Left cardiac atrium (tissue), 4 donors: ENCODE data around the gene PLXNA4. TPM values are rescaled to one million over a fixed set of nuclear protein-coding genes. Genes with fewer than 3 reads are reported as not detected.
A peak's percentile ranks its signal among the peaks of the same experiment; 100 is the strongest.
"Not testable (repeated sequence)": the region's sequence is repeated elsewhere in the genome, so short reads cannot be mapped to it uniquely, and the experiment has no call there.

Source experiments
- ATAC-seq, 2 donors: fragments of 200-7000 bp; cut with Tn5 transposase; one replicate each; pipeline ENCODE4 v1.9.1; 2020; ENCODE audit warnings: mild to moderate bottlenecking in 2 of 2, moderate library complexity in 2 of 2
- DNase-seq: peaks from one replicate; pipeline ENCODE4 v3.0.0-alpha.2; 2020
- intact Hi-C, 2 donors: fragments of 100-400 bp; cut with DNase I; formaldehyde crosslinking; loops; one replicate each; pipeline versions ENCODE4 v1.14.1 to v1.15.1; 2022 to 2023
- total RNA-seq, 2 donors: library from RNA; stranded (reverse); fragmentation: NEBNext Ultra II Directional; extraction: Animal tissue kit (Norgen Biotek cat#: 25700); gene quantifications; one replicate each; pipeline ENCODE4 v1.2.1, GENCODE V29; 2021
- donor health status: DM: no; HTN: yes; CAD: no.
- donor health status: DM: no; HTN: yes; CAD: no; lungs with severe emphysema.
- donor health status: DM: yes; HTN: yes; CAD: no.
- donor health status: Dilated cardiomyopathy.

Gene PLXNA4
- total RNA-seq, 2 donors from 2014 or later: 23.3 to 30.1 TPM

- no peak for ATAC-seq
- no peak for DNase-seq
- intact Hi-C loops: no loop called here
Measured at GRCh38 chr7:132169730-132170129, 406.5 kb downstream of the PLXNA4 start.

DNA sequence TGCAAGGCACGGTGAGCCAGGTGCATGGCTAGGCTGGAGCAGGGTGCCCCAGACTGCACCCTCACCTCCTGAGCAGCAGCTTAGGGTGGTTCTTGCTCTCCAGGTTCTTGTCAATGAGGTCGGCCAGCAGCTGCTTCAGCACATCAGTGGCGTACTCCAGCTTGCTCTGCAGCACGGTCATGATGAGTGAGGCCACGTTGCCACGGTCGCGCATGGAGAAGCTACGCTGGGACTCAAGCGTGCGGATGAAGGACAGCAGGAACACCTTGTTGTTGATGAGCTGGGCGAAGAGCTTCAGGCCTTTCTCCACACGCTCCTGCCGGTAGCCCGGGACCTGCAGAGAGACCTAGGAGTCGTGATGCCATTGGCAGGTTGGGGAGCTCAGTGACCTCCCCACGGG is 408.0 kb downstream of the PLXNA4 start:
- no peak for DNase-seq
- intact Hi-C loops: no loop called here
- ATAC-seq: no peak

DNA sequence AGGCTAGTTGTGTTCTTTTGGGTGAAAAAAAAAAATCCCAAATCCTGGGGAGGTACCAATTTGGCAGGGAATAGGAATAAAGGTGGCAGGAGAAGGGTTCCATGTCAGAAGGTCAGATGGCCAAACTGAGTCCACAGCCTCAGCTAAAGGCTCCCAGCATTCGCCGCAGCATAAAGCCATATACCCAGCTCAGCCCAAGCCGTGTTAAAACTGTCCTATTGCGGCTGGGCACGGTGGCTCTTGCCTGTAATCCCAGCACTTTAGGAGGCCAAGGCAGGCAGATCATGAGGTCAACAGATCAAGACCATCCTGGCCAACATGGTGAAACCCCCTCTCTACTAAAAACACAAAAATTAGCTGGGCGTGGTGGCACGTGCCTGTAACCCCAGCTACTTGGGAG is 410.6 kb downstream of the PLXNA4 start:
- intact Hi-C loops, ATAC-seq: not testable (repeated sequence)

GRCh38 chr7:132164558-132165125 is 411.6 kb downstream of the PLXNA4 start:
- no peak for DNase-seq
- no peak for ATAC-seq
- intact Hi-C loops: no loop called here

More for the DNA sequence above, 410.6 kb downstream of the PLXNA4 start:
- not testable (repeated sequence) for DNase-seq

GRCh38 chr7:132162556-132163144 is 413.6 kb downstream of the PLXNA4 start:
- intact Hi-C loops: no loop called here
- DNase-seq: no peak
- ATAC-seq: no peak

DNA sequence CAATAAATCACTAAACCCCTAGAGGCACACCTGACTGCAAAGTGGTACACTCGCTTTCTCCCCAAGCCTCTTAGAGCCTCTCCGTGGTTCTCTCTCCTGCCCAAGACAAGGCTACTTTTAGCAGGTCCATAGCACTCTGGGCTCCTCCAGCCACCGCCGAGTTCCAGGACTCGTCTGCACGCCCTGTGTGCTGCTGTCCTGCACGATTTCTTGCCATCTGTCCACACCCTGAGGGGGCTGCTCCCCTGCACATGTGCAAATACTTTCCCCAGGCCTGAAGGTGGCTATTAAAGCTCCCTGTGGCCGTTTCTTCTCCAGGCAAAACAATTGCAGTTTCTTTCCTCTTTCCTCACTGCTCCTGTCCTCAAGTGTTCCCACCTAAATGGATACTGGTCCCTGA is 414.3 kb downstream of the PLXNA4 start:
- DNase-seq: no peak
- intact Hi-C loops: no loop called here
- no peak for ATAC-seq

DNA sequence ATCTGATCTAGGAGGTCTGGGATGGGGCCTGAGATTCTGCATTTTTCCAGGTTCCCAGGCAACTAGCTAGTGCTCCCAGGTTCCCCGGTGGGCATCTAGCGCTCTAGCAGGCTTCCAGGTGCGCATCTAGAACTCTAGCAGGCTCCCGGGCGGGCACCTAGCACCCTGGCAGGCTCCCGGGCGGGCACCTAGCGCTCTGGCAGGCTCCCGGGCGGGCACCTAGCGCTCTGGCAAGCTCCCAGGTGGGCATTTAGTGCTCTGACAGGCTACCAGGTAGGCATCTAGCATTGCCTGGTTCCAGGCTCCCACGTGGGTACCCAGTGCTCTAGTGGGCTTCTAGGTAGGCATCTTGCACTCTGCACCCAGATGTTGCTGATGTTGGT is 414.7 kb downstream of the PLXNA4 start:
- intact Hi-C loops: no loop called here
- DNase-seq (no peak), ATAC-seq (no peak)

GRCh38 chr7:132160611-132161532 is 415.4 kb downstream of the PLXNA4 start:
- intact Hi-C loops: no loop called here

GRCh38 chr7:132158841-132159240 is 417.4 kb downstream of the PLXNA4 start:
- ATAC-seq: no peak
- no peak for DNase-seq
- intact Hi-C loops: no loop called here

More at GRCh38 chr7:132160611-132161532, 415.4 kb downstream of the PLXNA4 start:
- DNase-seq (peak; percentile 64), ATAC-seq (peak; percentile 64 to 81)

- ATAC-seq (no peak), DNase-seq (no peak)
- intact Hi-C loops: no loop called here
Measured at GRCh38 chr7:132158166-132158565, 418.1 kb downstream of the PLXNA4 start.

DNA sequence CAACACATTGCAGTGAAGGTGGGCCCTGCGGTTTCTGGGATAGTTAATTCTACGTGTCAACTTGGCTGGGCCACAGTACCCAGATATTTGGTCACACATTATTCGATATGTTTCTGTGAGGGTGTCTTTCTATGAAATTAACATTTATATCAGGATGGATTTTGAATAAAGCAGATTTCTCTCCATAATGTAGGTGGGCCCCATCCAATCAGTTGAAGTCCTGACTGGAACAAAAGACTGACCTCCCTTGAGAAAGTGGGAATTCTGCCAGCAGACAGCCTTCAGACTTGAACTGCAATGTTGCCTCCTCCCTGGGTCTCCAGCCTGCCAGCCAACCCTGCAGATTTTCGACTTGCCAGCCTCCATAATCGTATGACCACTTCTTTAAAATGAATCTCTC is 420.6 kb downstream of the PLXNA4 start:
- ATAC-seq (no peak), DNase-seq (no peak)
- intact Hi-C loops: no loop called here

- intact Hi-C loops: no loop called here
- ATAC-seq (no peak), DNase-seq (no peak)
Measured at GRCh38 chr7:132154695-132155471, 421.4 kb downstream of the PLXNA4 start.

DNA sequence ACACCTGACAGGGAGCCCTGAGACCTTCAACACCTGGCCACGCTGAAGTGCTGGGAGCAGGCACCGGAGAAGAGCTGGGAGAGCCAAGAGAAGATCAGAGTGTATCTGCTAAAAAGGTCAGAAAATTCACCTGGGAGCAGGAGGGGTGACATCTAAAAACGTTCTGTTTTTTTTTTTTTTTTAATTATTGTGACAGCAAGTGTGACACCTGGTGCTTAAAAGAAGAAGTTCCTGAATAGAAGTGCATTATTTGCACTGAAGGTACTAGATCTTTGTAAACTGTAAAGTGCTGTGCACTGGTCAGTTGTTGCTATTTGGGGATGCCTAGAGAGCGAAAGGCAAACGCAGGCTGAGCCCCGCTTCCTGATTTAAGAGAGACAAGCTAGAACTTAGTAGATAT is 422.0 kb downstream of the PLXNA4 start:
- DNase-seq (no peak), ATAC-seq (no peak)
- intact Hi-C loops: no loop called here

DNA sequence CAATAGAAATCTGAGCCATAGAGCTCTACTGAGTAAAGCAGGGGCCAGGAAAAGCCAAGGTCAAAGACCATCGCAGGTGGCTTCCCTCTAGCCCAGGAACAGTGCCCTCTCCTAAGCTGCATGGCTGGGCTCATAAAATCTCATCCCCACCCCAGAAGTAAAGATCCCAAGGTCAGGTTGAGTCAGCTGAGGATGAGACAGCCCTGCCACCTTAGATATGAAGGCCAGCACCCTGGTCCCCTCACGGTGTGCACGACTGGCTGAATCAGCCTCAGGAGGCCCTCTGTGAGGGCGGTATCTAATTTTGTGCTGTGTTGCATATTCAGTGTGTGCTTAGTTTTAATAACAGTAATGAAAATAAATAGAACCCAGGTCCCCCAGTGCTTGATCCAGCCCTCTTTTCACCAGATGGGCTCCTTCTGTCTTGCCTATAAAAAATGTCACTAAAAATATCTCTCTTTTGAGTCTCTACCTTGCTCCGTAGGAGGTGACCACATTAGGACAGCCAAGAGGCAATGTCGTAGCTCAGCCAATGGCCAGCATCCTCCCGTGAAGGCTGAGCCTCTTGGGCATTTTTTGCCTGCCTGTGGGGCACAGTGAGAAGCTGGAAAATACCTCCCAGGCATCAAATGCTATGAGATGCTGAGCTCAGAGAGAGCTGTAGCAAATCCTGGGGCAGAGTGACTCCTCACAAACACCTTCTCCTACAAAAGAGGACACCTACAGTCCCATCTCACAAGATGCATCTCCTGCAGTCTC is 424.0 kb downstream of the PLXNA4 start:
- ATAC-seq: no peak
- DNase-seq: no peak
- intact Hi-C loops: no loop called here

GRCh38 chr7:132150711-132151110 is 425.6 kb downstream of the PLXNA4 start:
- DNase-seq (no peak), ATAC-seq (no peak)
- intact Hi-C loops: no loop called here

- DNase-seq (no peak), ATAC-seq (no peak)
- intact Hi-C loops: no loop called here
Measured at GRCh38 chr7:132149436-132150304, 426.6 kb downstream of the PLXNA4 start.

DNA sequence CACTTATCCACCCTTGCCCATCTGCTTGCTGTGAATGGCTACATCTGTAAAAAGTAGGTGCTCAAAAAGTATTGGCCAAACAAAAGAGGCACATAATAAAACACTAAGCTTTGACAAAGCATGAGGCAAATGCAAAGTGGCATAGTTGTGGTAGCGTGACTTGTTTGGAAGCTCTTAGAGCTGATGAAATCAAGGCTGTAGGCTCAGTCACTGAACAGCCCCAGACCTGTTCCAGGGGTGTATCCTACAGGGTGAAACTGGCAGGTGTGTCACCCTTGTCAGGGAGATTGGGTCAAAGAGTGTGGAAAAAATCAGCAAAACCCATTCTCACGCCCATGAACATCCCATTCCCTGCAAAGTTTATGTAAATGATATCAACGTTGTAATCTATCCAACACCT is 427.4 kb downstream of the PLXNA4 start:
- intact Hi-C loops: no loop called here
- ATAC-seq (no peak), DNase-seq (no peak)

- DNase-seq (peak; percentile 50), ATAC-seq (peak; percentile 84 to 96)
- intact Hi-C loops: no loop called here
Measured at GRCh38 chr7:132145466-132145865, 430.8 kb downstream of the PLXNA4 start.
